NCI-H748 (cell line): Measurements from ENCODE around the gene ZNF132.
"Not testable (repeated sequence)": the region's sequence is repeated elsewhere in the genome, so short reads cannot be mapped to it uniquely, and the experiment has no call there.

Source experiments
- DNase-seq: peaks from one replicate; lab custom pipeline; 2025; ENCODE audit not compliant: unreplicated experiment; lab: John Stamatoyannopoulos, UW

Gene ZNF132

DNA sequence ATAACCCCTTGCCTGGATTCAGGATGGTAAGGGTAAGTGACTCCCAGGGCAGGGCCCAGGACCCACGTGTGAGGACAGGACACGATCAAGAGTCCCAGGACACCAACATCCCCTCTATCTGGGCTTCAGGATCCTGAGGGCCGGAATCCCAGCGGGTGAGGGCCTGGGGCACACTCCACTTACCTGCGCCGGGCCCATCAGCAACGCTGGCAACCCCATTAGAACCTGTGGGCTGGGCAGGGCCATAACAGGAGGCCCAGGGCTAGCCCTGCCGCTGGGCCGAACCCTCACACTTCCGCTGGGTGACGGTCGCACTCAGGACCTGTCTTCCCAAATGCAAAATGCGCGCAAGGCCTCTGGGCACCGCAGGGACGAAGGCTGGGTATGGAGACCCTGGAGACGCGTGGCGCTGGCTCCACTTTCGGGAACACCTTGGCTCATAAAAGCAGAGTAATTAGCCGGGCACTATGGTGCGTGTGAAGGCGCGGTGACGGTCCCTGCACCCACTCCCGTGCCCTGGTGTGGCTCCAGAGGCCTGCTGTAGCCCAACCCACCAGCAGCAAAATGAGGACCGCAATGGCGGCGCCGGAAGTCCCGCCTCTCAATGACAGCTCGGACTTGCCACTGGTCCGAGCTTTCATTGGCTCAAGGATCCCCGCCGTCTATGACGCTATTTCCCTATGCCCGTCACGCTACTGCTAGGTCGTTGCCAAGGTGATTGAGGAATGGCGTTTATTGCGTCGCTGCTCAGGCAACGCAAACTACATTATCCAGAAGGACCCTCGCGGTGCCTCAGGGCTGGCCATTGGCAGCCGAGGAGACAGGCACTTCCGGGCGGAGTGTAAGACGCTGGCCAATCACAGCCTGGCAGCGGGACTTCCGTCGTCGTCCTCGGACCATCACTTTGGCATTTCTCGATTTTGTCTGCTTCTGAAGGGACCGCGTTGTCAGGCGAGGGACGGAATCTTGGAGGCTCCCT lies at the start of gene ZNF132:
Gene ZNF132, minus strand, starts transcription at position 578 of the 979 bp plus-strand sequence. Its CDS starts 332 bp downstream, at position 246.
- peak; percentile 100 for DNase-seq

DNA sequence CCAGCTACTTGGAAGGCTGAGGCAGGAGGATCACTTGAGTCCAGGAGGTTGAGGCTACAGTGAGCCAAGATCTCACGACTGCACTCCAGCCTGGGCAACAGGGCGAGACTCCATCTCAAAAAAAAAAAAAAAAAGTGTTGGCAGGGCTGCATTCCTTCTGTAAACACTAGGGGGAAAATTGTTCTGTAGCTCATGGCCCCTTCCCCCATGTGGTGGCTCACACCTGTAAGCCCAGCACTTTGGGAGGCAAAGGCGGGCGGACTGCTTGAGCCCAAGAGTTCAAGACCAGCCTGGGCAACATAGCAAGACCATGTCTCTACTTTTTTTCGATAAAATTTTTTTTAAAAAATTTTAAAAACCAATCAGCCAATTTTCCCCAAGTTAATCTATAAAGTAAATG lies 44.4 kb upstream of the ZNF132 start:
- DNase-seq = not testable (repeated sequence)

GRCh38 chr19:58483776-58484175 lies 43.8 kb upstream of the ZNF132 start:
- no peak for DNase-seq

DNA sequence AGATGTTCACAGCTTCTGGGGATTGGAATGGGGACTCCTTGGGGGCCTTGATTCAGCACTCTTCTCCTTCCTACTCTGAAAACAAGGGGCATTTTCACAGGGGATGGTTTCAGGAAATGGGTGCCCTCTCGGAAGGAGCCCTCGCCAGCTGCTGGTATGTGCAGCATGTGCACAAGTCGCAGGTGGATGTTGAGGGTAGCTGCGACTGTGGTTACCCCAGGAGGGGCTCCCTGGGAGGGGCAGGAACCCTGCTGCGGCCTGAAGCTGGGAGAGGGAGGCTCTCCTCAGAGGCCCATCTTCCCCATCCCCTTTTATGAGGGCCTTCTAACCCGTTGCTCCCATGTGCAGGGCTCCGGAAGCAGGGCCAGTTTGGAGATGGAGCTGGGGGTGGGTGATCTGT lies 42.4 kb upstream of the ZNF132 start:
- no peak for DNase-seq

DNA sequence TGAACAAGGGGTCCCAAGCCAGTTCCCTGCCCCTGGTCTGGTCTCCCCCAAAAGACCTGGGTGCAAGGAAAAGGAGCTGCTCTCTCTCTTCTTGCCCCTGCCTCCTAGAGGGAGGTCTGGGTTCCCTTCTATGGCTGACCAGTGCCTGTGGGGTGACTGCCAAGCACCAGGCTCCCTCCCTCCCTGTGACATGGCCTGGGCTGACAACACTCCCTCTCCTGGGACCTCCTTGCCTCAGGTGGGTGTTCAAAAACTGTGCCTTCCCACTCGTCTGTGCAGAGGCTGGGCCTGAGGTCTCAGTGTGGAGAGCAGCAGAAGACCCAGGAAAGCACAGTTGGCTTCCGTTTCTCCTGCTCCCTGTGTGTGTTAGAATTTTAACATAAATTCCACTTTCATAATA lies 40.9 kb upstream of the ZNF132 start:
- DNase-seq = no peak

- no peak for DNase-seq
Observed at GRCh38 chr19:58480481-58480830, 40.5 kb upstream of the ZNF132 start.

- no peak for DNase-seq
Observed at GRCh38 chr19:58479736-58480480, 40.0 kb upstream of the ZNF132 start.

DNA sequence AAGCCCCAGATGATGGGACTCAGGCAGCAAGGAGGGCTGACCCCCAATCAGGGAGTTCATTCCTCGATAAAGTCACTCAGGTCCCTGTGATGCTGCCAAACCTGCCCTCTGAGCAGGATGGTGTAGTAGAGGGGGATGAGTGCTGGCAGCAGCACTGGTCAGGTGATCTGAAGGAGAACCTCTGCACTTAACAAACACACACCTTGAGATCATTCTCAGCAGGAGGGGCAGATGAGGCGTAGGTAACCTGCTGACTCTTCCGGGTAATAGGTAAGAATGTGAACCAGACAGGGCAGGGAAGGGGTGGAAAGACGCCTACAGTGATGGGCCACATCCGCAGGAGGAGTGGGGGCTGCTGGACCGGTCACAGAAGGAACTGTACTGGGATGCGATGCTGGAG lies 39.4 kb upstream of the ZNF132 start:
- DNase-seq = no peak

- no peak for DNase-seq
Observed at GRCh38 chr19:58477871-58478270, 37.9 kb upstream of the ZNF132 start.

DNA sequence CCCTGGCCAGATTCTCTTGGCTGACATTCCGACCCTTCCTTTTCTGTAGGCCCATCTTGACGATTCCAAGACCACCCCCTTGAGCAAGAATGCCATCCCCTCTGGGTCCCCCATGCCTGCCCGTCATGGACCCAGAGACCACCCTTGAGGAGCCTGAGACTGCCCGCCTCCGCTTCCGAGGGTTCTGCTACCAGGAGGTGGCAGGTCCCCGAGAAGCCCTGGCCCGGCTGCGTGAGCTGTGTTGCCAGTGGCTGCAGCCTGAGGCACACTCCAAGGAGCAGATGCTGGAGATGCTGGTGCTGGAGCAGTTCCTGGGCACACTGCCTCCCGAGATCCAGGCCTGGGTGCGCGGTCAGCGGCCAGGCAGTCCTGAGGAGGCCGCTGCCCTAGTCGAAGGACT lies 37.2 kb upstream of the ZNF132 start:
- DNase-seq = no peak

- peak; percentile 55 for DNase-seq
Observed at GRCh38 chr19:58476498-58477015, 36.6 kb upstream of the ZNF132 start.

- peak; percentile 99 for DNase-seq
Observed at GRCh38 chr19:58475714-58476497, 36.0 kb upstream of the ZNF132 start, which contains the start of gene ZNF446. ZNF446 (plus strand) TSS chr19:58476352; CDS start chr19:58477219, 867 bp downstream.

DNA sequence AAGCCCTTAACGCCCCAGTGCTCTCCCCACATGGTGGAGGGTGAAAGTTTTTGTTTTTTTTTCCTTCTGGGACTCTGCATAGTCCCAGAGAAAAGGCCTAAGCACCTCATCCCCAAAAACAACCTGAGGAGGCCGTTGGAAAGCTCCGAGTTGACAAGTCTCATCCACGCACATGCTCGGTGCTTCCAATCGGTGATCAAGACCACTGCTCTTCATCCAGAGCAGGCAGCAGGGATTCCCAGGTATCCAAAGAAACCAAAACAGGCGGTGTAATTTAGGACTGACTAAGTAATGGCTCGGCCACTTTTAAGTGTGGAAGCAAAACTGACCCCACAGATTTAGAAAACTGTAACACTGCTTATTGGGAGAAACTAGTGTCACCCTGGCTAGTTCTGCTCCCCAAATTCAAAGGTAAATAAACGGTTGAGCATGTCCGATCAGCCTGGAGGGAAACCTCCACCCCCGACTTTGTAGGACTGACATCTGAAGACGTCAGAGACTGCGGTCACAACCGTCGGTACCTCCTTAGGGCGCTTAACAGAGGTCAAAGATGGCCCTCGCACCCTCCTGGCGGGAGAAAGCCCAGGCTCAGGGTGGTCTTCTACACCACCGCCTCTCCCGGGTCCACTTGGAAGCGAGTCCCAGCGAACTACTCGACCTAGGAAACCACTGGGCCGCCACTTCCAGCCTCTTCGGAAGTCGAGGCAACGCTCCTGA lies 35.2 kb upstream of the ZNF132 start:
- no peak for DNase-seq

GRCh38 chr19:58474291-58474996 lies 34.5 kb upstream of the ZNF132 start:
- DNase-seq = no peak

DNA sequence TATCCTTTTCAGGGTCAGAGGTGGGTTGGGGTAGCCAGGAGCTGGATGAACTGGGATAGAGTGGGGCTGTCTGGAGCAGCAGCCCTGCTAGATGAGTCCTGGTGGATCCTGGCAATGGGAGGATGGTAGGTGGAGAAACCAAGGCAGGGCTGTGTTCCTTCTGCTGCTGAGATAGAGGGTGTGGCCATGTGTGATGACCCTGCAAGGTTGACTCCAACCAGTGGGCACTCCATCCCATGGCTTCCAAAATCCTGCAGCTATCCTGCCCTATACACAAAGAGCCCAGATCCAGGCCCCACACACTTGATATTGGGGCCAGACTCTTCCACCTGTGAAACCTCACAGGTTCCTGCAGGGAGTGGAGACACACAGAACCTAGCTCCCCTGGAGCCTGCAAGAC lies 33.8 kb upstream of the ZNF132 start:
- DNase-seq = no peak

- no peak for DNase-seq
Observed at GRCh38 chr19:58471736-58472135, 31.8 kb upstream of the ZNF132 start.

GRCh38 chr19:58470837-58471543 lies 31.0 kb upstream of the ZNF132 start:
- not testable (repeated sequence) for DNase-seq

GRCh38 chr19:58469241-58470013 lies 29.5 kb upstream of the ZNF132 start:
- no peak for DNase-seq
